ENCODE data around the gene FRMD5.

The FRMD5 gene

GRCh38 chr15:44173813-44174212, 21.3 kb downstream of the FRMD5 start:
- H3K9me3 ChIP-seq (replicated peaks; ENCODE audit: insufficient read depth, low read length) = no peaks in the 10 kb centered on the region
- H3K9me2 ChIP-seq (replicated peaks; ENCODE audit: insufficient read depth, low read length) = no peaks in the 10 kb centered on the region
- no peak for DNase-seq
- TF ChIP-seq CTCF (IDR thresholded peaks at IDR 0.05; ENCODE audit: low read length) (no peak), EZH2 (optimal IDR thresholded peaks at IDR 0.05; ENCODE audit: low read depth, low read length) (no peak), EZH2phosphoT487 (IDR thresholded peaks at IDR 0.05; ENCODE audit: low read length) (no peak)
- H3K79me2 ChIP-seq (ENCODE audit: low read length) = no peaks in the 10 kb centered on the region
- no peak overlapping the region for H3K27ac ChIP-seq (ENCODE audit: low read length)
- H3F3A ChIP-seq (ENCODE audit: insufficient read depth, low read length) = no peaks in the 10 kb centered on the region
- no peak overlapping the region for H3K9ac ChIP-seq (ENCODE audit: low read length)
- H3K4me1 ChIP-seq (ENCODE audit: low read length) = no peaks in the 10 kb centered on the region
- no peaks in the 10 kb centered on the region for H4K20me1 ChIP-seq (ENCODE audit: insufficient read depth, low read length)
- no peak overlapping the region for H3K4me2 ChIP-seq (ENCODE audit: low read depth, low read length)
- no peaks in the 10 kb centered on the region for H3K36me3 ChIP-seq (replicated peaks; ENCODE audit: insufficient read depth, low read length)
- H3K4me3 ChIP-seq (ENCODE audit: low read length) = no peak overlapping the region
- H2AFZ ChIP-seq (ENCODE audit: low read length) = no peak overlapping the region
- no peaks in the 10 kb centered on the region for H3K27me3 ChIP-seq (replicated peaks; ENCODE audit: insufficient read depth, low read length)

GRCh38 chr15:44163370-44163769, 31.7 kb downstream of the FRMD5 start:
- Histone ChIP-seq H4K20me1 (ENCODE audit: insufficient read depth, low read length) (no peaks in the 10 kb centered on the region), H3K9me3 (replicated peaks; ENCODE audit: insufficient read depth, low read length) (no peaks in the 10 kb centered on the region), H3K27me3 (replicated peaks; ENCODE audit: insufficient read depth, low read length) (no peaks in the 10 kb centered on the region), H3K36me3 (replicated peaks; ENCODE audit: insufficient read depth, low read length) (no peaks in the 10 kb centered on the region), H3K9ac (ENCODE audit: low read length) (no peak overlapping the region), H3K4me1 (ENCODE audit: low read length) (no peaks in the 10 kb centered on the region), H3K4me2 (ENCODE audit: low read depth, low read length) (no peak overlapping the region), H3F3A (ENCODE audit: insufficient read depth, low read length) (no peaks in the 10 kb centered on the region), H3K79me2 (ENCODE audit: low read length) (no peaks in the 10 kb centered on the region), H3K27ac (ENCODE audit: low read length) (no peak overlapping the region), H3K9me2 (replicated peaks; ENCODE audit: insufficient read depth, low read length) (no peaks in the 10 kb centered on the region), H2AFZ (ENCODE audit: low read length) (no peak overlapping the region), H3K4me3 (ENCODE audit: low read length) (no peak overlapping the region)
- TF ChIP-seq EZH2phosphoT487 (IDR thresholded peaks at IDR 0.05; ENCODE audit: low read length) = no peak
- DNase-seq = no peak

- no peaks in the 10 kb centered on the region for H3K9me2 ChIP-seq (replicated peaks; ENCODE audit: insufficient read depth, low read length)
- H3K36me3 ChIP-seq (replicated peaks; ENCODE audit: insufficient read depth, low read length) = no peaks in the 10 kb centered on the region
- H3K4me2 ChIP-seq (ENCODE audit: low read depth, low read length) = no peak overlapping the region
- H3K79me2 ChIP-seq (ENCODE audit: low read length) = no peaks in the 10 kb centered on the region
- no peaks in the 10 kb centered on the region for H3K9me3 ChIP-seq (replicated peaks; ENCODE audit: insufficient read depth, low read length)
- no peaks in the 10 kb centered on the region for H4K20me1 ChIP-seq (ENCODE audit: insufficient read depth, low read length)
- no peaks in the 10 kb centered on the region for H3K27me3 ChIP-seq (replicated peaks; ENCODE audit: insufficient read depth, low read length)
- TF ChIP-seq CTCF (IDR thresholded peaks at IDR 0.05; ENCODE audit: low read length) (no peak), EZH2phosphoT487 (IDR thresholded peaks at IDR 0.05; ENCODE audit: low read length) (no peak), EZH2 (optimal IDR thresholded peaks at IDR 0.05; ENCODE audit: low read depth, low read length) (no peak)
- H3K9ac ChIP-seq (ENCODE audit: low read length) = no peak overlapping the region
- H2AFZ ChIP-seq (ENCODE audit: low read length) = no peak overlapping the region
- H3F3A ChIP-seq (ENCODE audit: insufficient read depth, low read length) = no peaks in the 10 kb centered on the region
- no peak overlapping the region for H3K4me3 ChIP-seq (ENCODE audit: low read length)
- no peak overlapping the region for H3K27ac ChIP-seq (ENCODE audit: low read length)
- no peak for DNase-seq
- H3K4me1 ChIP-seq (ENCODE audit: low read length) = no peaks in the 10 kb centered on the region
Observed at GRCh38 chr15:44160796-44161195, 34.3 kb downstream of the FRMD5 start.

DNA sequence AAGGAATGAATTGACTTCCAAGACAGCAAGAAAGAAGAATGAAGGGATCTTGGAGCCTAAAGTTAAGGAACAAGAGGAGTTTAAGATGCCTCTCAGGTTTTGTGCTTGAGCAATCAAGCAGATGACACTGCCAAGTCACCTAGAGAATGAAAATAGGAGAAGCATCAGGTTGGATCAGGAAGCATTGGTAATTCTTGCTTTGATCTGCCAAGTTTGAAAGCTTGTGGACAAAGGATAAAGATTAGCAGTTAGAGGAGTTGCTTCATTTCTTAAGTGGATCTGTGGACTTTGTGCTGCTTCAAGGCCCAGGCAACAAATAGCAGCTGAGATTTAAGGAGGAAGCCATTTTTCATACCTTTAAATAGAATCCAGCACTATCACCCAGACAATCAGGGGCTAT, 35.6 kb downstream of the FRMD5 start:
- Histone ChIP-seq H3F3A (ENCODE audit: insufficient read depth, low read length) (no peaks in the 10 kb centered on the region), H3K9me3 (replicated peaks; ENCODE audit: insufficient read depth, low read length) (no peaks in the 10 kb centered on the region), H3K9ac (ENCODE audit: low read length) (no peak overlapping the region), H3K4me2 (ENCODE audit: low read depth, low read length) (no peak overlapping the region), H3K4me3 (ENCODE audit: low read length) (no peak overlapping the region), H3K9me2 (replicated peaks; ENCODE audit: insufficient read depth, low read length) (no peaks in the 10 kb centered on the region), H3K4me1 (ENCODE audit: low read length) (no peaks in the 10 kb centered on the region), H4K20me1 (ENCODE audit: insufficient read depth, low read length) (no peaks in the 10 kb centered on the region), H3K79me2 (ENCODE audit: low read length) (no peaks in the 10 kb centered on the region), H3K27me3 (replicated peaks; ENCODE audit: insufficient read depth, low read length) (no peaks in the 10 kb centered on the region), H3K36me3 (replicated peaks; ENCODE audit: insufficient read depth, low read length) (no peaks in the 10 kb centered on the region), H3K27ac (ENCODE audit: low read length) (no peak overlapping the region), H2AFZ (ENCODE audit: low read length) (no peak overlapping the region)
- TF ChIP-seq EZH2 (optimal IDR thresholded peaks at IDR 0.05; ENCODE audit: low read depth, low read length) = no peak
- no peak for TF ChIP-seq EZH2phosphoT487 (IDR thresholded peaks at IDR 0.05; ENCODE audit: low read length)
- TF ChIP-seq CTCF (IDR thresholded peaks at IDR 0.05; ENCODE audit: low read length) = no peak
- DNase-seq = no peak

All from MM.1S (cell line).